KOPT-K1 (cell line): Measurements from ENCODE around the gene BAIAP2.
"Not testable (repeated sequence)": the region's sequence is repeated elsewhere in the genome, so short reads cannot be mapped to it uniquely, and the experiment has no call there.

ENCODE experiments used
- H3K27ac ChIP-seq: fragments of 200-600 bp; sonication (generic); 2 replicates; pipeline ENCODE4 v1.5.1; 2016; ENCODE audit warnings: antibody characterized with exemption, mild to moderate bottlenecking, low read depth, low read length; ENCODE audit not compliant: poor library complexity, severe bottlenecking
- H3K36me3 ChIP-seq: fragments of 200-600 bp; sonication (generic); 2 replicates; pipeline ENCODE4 v1.5.1; 2017; ENCODE audit warnings: antibody characterized with exemption, mild to moderate bottlenecking, low read length, moderate library complexity; ENCODE audit not compliant: insufficient read depth
- H3K9me3 ChIP-seq: fragments of 200-600 bp; sonication (generic); 2 replicates; pipeline ENCODE4 v1.5.1; 2017; ENCODE audit warnings: antibody characterized with exemption, low read length, mild to moderate bottlenecking; ENCODE audit not compliant: insufficient read depth, poor library complexity, severe bottlenecking

BAIAP2 gene

DNA sequence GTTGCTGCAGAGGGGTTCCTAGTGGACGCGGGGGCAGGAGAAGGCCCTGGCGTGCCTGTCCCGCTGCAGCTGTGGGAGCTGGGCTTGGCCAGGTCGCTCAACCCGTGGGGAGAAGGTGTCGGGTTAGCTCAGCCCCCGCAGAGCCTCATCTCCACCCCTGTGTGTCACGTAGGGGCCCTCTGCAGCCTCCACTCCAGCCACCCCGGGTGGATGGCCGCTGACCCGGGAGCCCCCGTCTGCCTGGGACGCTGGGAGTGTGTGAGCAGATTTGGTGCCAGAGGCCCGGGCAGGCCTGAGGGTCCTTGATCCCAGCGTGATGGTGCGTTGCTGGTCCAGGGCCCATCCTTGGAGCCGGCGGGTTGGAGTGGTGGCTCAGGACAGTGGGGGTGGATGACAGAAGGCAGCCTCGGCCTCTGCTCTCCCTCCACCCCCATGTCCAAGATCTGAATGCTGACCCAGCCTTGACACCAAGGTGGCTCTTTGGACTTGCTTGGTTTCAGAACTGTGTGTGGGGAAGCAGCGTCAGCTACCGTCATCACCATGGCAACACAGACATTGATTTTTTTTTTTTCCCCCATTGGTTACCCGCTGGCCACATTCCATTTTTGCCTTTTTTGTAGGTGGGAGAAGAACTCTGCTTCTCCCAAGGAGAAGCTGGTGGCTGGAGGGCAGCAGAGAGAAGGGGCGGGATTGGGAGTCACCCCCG, 35.7 kb downstream of the BAIAP2 start:
- no peaks in the 10 kb centered on the region for H3K9me3 ChIP-seq
- H3K36me3 ChIP-seq, result no peaks in the 10 kb centered on the region
- H3K27ac ChIP-seq, result no peak overlapping the region

DNA sequence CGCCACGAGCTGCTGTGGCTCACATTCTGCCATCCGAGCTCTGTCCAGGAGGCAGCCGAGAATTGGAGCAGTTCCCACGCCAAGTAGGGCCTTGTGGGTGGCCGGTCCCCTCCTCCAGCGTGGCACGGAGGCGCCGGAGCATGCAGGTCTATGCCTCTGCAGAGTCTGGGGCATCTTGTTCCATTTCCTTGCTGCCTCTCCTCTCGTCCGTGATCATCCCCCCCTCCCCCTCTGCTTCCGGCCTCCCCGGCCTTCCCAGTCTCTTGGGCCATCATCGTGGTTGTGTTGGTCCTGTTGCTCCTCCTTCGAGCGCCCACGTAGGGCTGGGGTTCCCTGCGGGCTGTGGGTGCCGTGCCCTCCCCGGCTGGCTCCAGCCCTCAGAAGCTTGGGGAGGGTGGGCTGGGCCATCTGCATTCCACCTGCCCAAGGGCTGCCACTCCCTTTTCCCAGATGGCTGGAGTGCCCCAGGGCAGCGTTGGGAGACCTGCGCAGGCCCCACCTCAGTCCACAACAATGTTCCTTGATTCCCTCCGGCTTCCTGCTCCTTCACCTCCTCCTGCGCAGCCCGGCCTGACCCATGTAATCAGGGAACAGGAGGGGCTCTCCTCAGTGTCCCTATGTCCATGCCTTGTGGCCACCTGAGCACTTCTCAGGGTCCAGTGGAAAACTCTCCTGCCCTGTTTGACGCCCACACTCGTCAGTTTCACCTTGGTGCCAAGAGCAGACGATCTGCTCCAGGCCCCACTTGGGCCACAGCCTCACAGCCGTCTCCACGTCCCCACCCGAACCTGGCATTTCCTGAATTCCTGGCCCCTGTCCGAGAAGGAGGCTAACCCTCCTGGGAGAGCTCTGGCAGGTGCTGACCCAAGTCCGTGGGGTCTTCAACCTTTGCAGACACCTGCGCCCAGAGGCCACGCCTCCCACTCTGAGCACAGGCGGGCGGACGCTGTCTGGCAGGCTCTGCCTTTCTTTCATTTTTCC, 37.1 kb downstream of the BAIAP2 start:
- no peaks in the 10 kb centered on the region for H3K9me3 ChIP-seq
- no peak overlapping the region for H3K27ac ChIP-seq
- no peaks in the 10 kb centered on the region for H3K36me3 ChIP-seq

DNA sequence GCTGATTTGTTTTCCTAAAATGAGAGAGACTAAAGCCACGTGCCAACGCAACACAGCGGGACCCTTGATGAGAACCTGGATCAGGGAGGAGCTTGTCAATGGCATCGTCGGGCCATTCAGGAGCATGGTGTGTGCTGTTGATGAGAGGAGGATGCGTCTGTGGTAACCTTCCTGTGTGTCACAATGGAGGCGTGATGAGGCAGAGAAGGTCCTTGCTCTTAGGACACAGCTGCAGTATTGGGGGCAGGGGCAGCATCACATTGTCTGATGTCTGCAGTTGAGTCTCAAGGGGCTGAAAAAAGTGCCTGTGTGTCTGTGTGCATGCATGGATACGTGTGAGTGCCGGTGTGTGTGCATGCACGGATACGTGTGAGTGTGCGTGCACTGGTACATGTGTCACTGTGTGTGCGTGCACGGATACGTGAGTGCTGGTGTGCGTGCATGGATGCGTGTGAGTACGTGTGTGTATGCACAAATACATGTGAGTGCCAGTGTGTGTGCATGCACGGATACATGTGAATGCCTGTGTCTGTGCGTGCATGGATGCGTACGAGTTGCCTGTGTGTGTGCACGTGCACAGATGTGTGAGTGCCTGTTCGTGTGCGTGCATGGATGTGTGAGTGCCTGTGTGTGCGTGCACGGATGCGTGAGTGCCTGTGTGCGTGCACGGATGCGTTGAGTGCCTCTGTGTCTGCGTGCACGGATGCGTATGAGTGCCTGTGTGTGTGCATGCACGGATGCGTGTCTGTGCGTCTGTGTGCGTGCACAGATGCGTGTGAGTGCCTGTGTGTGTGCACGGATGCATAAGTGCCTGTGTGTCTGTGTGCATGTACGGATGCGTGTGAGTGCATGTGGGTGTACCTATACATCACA, 39.3 kb downstream of the BAIAP2 start:
- H3K36me3 ChIP-seq, result no peaks in the 10 kb centered on the region
- H3K9me3 ChIP-seq, result no peaks in the 10 kb centered on the region
- H3K27ac ChIP-seq, result no peak overlapping the region

DNA sequence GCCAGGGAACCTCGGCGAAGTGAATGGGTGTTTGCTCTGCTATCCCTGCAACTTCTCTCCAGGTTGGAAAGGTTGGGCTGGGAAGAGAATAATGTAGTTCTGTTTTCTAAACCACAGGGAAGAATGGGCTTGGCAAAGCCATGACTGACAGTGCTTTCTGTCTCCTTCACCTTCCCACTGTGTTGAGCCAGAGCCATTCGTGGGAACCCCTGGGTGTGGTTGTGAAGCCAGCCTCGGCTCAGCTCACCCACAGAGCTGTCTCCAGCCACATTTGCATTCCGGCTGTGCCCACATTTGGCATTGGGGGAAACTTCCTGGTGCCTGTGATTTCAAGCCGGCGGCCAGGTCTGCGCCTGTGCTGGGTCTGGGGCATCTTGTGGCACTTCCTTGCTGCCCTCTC, 39.9 kb downstream of the BAIAP2 start:
- no peaks in the 10 kb centered on the region for H3K36me3 ChIP-seq
- H3K9me3 ChIP-seq, result no peaks in the 10 kb centered on the region
- H3K27ac ChIP-seq, result no peak overlapping the region

DNA sequence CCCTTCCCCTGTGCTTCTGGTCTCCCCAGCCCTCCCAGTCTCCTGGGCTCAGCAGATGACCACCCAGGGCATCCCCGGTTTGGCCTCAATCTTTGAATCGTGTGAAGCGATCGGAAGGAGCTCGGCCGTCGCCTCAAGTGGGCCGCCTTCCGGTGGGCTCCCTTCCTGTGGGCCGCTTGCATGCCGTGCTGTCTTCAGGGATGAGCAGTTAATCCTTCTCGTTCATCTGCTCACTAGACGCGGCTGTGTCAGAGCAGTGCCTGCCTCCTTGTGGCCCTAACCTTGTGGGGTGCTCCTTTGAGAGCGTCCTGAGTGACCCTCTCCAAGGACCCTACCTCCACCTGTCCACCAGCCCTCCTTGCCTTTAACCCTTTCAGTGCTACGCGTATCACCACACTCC, 40.4 kb downstream of the BAIAP2 start:
- Histone ChIP-seq H3K27ac (no peak overlapping the region), H3K9me3 (no peaks in the 10 kb centered on the region), H3K36me3 (no peaks in the 10 kb centered on the region)

DNA sequence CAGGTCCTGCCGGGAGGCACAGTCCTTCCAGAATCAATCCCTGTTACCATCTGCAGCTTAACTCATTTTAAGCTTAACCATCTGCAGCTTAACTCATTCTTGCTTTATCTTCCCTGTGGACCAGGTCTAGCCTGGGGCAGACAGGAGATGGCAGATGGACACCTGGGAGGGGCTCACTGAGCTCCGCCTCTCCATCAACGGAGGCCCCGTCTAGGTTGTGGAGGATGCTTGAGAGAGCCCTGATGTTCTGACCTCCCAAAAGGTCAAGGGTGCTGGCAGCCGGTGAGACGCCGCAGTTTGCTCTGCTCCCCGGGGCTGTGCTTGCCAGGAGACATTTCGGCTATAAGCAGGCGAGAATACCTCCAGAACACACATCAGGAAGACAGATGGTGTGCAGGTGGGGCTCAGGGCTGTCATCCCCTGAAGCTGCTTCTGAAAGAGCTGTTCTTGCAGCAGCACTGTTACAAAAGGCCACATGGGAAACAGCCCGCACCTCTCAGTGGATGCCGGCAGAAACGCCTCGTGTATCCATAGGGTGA, 41.3 kb downstream of the BAIAP2 start:
- no peaks in the 10 kb centered on the region for H3K36me3 ChIP-seq

DNA sequence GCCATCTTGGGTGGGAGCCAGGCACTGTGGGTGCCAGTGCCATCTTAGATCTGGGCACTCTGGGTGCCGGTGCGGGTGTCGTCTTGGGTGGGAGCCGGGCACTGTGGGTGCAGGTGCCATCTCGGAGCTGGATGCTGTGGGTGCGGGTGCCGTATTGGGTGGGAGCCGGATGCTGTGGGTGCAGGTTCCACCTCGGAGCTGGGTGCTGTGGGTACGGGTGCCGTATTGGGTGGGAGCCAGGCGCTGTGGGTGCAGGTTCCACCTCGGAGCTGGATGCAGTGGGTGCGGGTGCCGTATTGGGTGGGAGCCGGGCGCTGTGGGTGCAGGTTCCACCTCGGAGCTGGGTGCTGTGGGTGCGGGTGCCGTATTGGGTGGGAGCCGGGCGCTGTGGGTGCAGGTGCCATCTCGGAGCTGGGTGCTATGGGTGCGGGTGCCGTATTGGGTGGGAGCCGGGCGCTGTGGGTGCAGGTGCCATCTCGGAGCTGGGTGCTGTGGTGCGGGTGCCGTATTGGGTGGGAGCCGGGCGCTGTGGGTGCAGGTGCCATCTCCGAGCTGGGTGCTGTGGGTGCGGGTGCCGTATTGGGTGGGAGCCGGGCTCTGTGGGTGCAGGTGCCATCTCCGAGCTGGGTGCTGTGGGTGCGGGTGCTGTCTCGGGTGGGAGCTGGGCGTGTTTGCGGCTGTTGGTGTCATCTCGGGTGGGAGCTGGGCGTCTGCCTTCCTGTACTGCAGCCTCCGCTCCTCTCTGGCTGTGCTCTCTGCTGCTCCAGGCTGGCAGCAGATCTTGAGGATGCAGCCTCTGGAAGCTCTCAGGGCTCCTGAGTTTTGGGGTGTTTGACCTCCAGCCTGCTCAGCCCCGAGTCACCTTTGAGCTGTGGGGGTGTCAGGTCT, 43.3 kb downstream of the BAIAP2 start:
- not testable (repeated sequence) for H3K9me3 ChIP-seq, H3K27ac ChIP-seq

More for the DNA sequence above, 41.3 kb downstream of the BAIAP2 start:
- no peaks in the 10 kb centered on the region for H3K9me3 ChIP-seq
- no peak overlapping the region for H3K27ac ChIP-seq

DNA sequence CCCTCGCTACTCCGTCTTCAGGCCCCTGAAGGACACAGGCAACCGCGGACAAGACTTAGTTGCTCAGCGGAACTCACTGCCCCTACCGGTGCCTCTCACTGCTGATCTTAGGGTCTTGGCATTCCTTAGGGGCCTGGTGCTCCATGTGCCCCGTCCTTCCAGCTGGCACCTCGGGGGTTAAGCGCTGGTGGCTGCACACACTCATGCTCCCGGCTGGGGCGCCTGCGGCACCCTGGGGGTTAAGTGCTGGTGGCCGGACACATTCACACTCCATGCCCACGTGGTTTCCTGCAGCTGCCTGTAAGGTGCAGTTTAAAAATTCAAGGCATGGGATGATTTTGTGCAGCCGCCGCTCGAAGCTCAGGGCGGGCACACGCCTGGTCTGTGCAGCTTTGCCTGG, 45.1 kb downstream of the BAIAP2 start:
- no peaks in the 10 kb centered on the region for H3K36me3 ChIP-seq
- H3K9me3 ChIP-seq, result no peaks in the 10 kb centered on the region
- H3K27ac ChIP-seq, result no peak overlapping the region

More for the DNA sequence above, 43.3 kb downstream of the BAIAP2 start:
- H3K36me3 ChIP-seq, result not testable (repeated sequence)

DNA sequence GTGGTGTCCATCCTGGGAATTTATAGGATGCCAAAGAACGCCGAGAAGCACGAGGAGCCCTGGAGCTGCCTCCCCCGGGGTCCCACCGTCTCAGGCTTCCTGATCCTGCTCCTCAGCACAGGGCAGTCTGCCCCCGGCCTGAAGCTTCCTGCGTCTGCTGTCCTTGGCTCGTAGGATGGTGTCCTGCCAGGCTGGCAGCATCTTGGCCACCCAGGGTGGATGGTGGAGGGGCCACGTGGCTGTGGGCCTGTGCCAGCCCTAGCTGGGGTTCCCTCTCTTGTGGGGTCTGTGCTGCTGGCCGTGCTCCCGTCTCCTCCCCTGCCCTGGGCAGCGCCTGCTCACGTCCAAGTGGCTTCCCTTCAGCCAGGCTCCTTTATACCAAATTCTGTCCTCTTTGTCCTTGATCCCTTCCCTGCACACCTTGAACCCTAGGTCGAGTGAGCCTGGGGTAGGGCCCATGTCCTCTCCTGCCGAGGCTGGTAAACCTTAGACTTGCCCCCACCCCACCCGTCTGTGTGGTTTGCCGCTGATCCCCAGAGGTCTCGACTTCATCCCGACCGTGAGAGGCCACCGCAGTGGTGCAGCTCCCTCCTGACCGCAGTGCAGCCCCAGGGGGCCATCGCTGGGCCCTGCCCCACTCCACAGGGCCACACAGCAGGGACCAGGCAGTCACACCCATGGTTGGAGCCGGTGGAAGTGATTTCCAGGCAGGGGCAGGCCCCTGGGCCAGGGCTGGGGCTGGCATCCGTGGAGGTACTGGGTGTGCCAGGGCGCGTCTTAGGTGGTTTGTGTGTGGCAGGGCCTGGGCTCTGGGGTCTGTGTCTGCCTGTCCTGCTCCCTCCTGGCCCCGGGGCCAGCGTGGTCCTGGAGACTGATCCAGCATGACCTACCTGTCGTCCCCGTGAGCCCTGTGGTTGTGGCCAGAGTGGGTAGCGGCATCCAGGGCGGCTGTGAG, 46.5 kb downstream of the BAIAP2 start:
- Histone ChIP-seq H3K36me3 (no peaks in the 10 kb centered on the region), H3K27ac (no peak overlapping the region), H3K9me3 (no peaks in the 10 kb centered on the region)

DNA sequence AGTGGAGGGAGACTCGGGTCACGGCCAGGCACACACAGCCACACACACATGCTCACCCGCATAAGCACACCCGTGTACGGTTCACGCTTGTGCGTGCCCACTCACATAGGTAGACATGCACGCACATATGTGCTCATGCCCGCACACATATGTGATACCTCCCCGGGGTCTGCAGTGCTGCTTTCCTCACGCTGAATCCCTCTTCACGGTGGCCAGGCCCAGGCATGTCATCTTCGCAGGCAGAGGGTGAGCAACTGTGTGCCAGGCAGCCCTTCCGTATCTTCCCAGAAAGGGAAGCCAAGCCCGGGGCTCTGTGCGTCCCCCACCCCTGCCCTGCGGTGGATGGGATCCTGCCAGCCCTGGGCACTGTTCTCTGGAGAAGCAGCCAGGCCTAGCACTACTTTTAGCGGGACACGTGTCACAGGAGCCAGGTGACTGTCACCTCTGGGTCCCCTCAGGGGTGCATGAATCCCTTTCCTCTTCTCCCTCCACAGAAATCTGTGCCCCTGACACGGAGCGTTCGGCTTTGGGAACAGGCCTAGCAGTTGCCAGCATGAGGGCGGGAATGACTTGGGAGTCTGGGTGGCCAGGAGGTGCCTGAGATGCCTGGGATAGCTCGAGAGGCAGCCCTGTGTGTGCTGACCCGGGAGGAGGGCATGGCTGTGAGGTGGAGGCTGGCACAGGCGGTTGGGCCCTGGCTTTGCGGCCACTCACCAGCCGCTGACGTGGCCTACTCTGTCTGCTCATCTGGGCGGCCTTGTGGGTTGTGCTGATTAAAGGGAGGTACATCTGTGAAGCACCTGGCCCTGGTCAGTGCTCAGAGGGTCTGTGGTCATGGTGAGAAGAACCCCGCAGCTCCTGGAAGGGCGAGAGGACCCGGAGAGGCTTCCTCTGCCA, 47.5 kb downstream of the BAIAP2 start:
- H3K27ac ChIP-seq, result no peak overlapping the region
- no peaks in the 10 kb centered on the region for H3K36me3 ChIP-seq
- no peaks in the 10 kb centered on the region for H3K9me3 ChIP-seq

DNA sequence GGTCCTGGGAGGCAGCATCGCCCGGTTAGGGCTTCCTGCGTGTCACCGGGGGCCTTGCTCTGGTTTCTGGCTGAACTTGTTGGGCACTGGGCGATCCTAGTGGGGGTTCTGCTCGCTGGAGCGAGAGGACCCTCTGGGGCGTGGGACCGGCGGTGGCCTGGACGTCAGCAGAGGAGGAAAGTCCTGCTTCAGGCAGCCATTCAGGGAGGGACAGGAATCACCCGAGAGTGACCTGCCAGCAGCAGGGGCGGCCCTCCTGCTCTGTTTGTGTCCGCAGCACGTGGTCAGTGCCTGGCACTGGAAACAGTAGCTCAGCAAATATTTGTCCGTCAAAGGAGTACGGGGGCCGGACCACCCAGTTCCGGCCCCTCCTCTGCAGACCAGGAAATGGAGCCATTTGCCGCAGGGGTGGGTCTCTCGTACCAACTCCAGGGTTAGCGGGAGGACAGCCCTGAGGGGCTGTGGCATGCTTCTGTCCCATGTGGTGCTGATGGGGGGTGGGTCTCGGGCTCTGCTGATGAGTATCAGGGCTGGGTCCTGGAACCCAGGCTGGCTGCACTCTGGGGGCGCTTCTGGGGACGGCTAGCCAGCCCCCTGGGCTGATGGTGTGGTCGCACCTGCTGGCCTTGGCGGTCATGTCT, 48.3 kb downstream of the BAIAP2 start:
- Histone ChIP-seq H3K36me3 (no peaks in the 10 kb centered on the region), H3K9me3 (no peaks in the 10 kb centered on the region), H3K27ac (no peak overlapping the region)
